HL-60 (cell line): Measurements from ENCODE around the gene GSC.
"Not testable (repeated sequence)": the region's sequence is repeated elsewhere in the genome, so short reads cannot be mapped to it uniquely, and the experiment has no call there.

Experiments
- CTCF ChIP-seq: IDR thresholded peaks from one replicate; pipeline ENCODE4 v1.5.1; 2011; ENCODE audit warnings: low read length, control low read depth, inconsistent platforms; ENCODE audit not compliant: insufficient read depth
- GABPA ChIP-seq: IDR thresholded peaks from 2 replicates; pipeline ENCODE4 v1.6.1; 2012; ENCODE audit warnings: low read depth
- POLR2AphosphoS5 ChIP-seq: IDR thresholded peaks from 2 replicates; pipeline ENCODE4 v1.6.1; 2012; ENCODE audit warnings: low read depth
- REST ChIP-seq: IDR thresholded peaks from 2 replicates; pipeline ENCODE4 v1.6.1; 2012; ENCODE audit warnings: low read depth; ENCODE audit not compliant: insufficient replicate concordance

- not testable (repeated sequence) for TF ChIP-seq CTCF, POLR2AphosphoS5, GABPA, REST
These were observed 41.5 kb downstream of the GSC start for GRCh38 chr14:94728440-94728839.
